Uterus (tissue), 4 donors: Measurements from ENCODE around the gene CECR2. TPM values are rescaled to one million over a fixed set of nuclear protein-coding genes. Genes with fewer than 3 reads are reported as not detected.

Experiments used
- DNase-seq, 2 donors: peaks; one replicate each; pipeline ENCODE4 v3.0.0-alpha.2; 2019 to 2020
- H3K27ac ChIP-seq, 2 donors: fragments of 200-600 bp; sonication (generic); 1 replicate in 1 of 2; 2 replicates in 1 of 2; pipeline ENCODE4 v1.5.1; 2016 to 2018
- H3K27me3 ChIP-seq, 2 donors: fragments of 200-600 bp; sonication (generic); one replicate each; pipeline ENCODE4 v1.5.1; 2018 to 2019; ENCODE audit warnings: control low read depth in 1 of 2
- H3K36me3 ChIP-seq, 2 donors: fragments of 200-600 bp; sonication (generic); one replicate each; pipeline ENCODE4 v1.5.1; 2019; ENCODE audit warnings: control low read depth in 1 of 2
- H3K4me1 ChIP-seq, 2 donors: fragments of 200-600 bp; sonication (generic); one replicate each; pipeline ENCODE4 v1.5.1; 2018 to 2019; ENCODE audit warnings: control low read depth in 1 of 2
- H3K4me3 ChIP-seq, 2 donors: fragments of 200-600 bp; sonication (generic); 1 replicate in 1 of 2; 2 replicates in 1 of 2; pipeline ENCODE4 v1.5.1; 2018 to 2019; ENCODE audit warnings: mild to moderate bottlenecking in 1 of 2
- H3K9me3 ChIP-seq, 2 donors: fragments of 200-600 bp; sonication (generic); one replicate each; pipeline ENCODE4 v1.5.1; 2019; ENCODE audit warnings: control low read depth in 1 of 2
- POLR2A ChIP-seq, 2 donors: fragments of 450-650 bp; IDR thresholded peaks; one replicate each; pipeline ENCODE4 v1.6.1; 2016; ENCODE audit warnings: antibody characterized with exemption in 2 of 2, mild to moderate bottlenecking in 1 of 2, moderate library complexity in 1 of 2
- intact Hi-C: fragments of 100-400 bp; cut with DNase I; formaldehyde crosslinking; loops from one replicate; pipeline ENCODE4 v1.15.1; 2023; ENCODE audit warnings: low total_unique reads
- total RNA-seq, 4 donors: library from RNA; depleted of rRNA in 3 of 4; stranded (reverse); fragments of >200 nt in 3 of 4; gene quantifications; one replicate each; pipeline versions ENCODE4 v1.1.0 to v1.2.4, GENCODE V29; 2014 to 2023
- TF ChIP-seq, protein P1 (sequence below), 4 experiments: fragments of 200-600 bp in 2 of 4; fragments of 450-650 bp in 2 of 4; sonication (generic) in 2 of 4; IDR thresholded peaks; one replicate each; pipeline ENCODE4 v1.5.1; 2016 to 2019; ENCODE audit warnings: antibody characterized with exemption in 4 of 4, mild to moderate bottlenecking in 2 of 4, moderate library complexity in 1 of 4
- donor health status: DM: yes; HTN: yes; CAD: no.

The CECR2 gene
- total RNA-seq, 4 donors from 2014 or later = under 0.01 to 6.3 (median 3.8) TPM

DNA sequence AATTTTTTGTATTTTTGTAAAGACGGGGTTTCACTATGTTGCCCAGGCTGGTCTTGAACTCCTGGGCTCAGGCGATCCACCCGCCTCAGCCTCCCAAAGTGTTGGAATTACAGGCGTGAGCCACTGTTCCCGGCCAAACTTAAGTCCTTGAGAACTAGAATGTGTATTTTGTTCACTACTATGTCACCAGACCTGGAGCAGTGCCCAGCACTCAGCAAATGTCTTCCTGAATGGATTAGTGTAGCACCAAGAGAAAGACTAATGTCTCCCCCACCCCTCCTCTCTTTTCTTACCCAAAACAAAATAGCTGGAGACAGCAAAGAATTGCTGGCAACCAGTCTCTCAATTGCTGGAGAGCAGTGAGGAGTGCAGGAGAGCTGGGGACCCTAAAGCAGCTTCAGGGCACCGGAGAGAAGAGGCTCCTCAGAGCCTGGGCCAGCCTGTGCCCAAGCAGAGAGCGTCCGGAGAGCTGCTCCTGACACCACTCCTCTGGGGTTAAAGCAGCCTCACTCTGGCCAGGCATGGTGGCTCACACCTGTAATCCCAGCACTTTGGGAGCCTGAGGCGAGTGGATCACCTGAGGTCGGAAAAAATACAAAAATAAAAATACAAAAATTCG, 209.0 kb downstream of the CECR2 start:
- H3K4me1 ChIP-seq = no peaks in the 10 kb centered on the region
- intact Hi-C loops = no loop called here
- H3K4me3 ChIP-seq = no peak overlapping the region
- TF ChIP-seq, protein P1, sequence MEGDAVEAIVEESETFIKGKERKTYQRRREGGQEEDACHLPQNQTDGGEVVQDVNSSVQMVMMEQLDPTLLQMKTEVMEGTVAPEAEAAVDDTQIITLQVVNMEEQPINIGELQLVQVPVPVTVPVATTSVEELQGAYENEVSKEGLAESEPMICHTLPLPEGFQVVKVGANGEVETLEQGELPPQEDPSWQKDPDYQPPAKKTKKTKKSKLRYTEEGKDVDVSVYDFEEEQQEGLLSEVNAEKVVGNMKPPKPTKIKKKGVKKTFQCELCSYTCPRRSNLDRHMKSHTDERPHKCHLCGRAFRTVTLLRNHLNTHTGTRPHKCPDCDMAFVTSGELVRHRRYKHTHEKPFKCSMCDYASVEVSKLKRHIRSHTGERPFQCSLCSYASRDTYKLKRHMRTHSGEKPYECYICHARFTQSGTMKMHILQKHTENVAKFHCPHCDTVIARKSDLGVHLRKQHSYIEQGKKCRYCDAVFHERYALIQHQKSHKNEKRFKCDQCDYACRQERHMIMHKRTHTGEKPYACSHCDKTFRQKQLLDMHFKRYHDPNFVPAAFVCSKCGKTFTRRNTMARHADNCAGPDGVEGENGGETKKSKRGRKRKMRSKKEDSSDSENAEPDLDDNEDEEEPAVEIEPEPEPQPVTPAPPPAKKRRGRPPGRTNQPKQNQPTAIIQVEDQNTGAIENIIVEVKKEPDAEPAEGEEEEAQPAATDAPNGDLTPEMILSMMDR (IDR thresholded peaks at IDR 0.05) = no peak
- no peaks in the 10 kb centered on the region for H3K9me3 ChIP-seq
- H3K27ac ChIP-seq = no peak overlapping the region
- DNase-seq = no peak
- no peaks in the 10 kb centered on the region for H3K27me3 ChIP-seq
- no peaks in the 10 kb centered on the region for H3K36me3 ChIP-seq

DNA sequence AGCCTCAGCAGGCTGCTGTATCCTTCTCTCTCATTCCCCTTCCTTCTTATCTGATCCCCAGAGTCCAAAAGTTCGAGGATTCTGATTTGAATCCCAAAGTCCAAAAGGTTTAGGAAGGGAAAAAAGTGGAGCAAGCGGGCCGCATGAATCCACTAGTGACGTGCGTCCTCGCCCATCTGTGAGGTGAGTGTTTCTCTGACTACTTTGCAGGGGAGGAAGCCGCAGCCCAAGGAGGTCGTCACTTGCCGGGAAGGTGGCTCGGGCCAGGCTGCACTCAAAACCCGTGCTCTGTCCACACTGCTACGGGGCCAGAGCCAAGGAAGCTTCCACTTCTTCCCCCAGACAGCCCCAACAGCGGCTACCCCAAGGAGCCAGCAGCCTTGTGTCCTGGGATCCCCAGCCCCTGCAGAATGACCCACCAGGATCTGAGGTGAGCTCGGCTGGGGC, 210.3 kb downstream of the CECR2 start:
- Histone ChIP-seq H3K4me3 (no peak overlapping the region), H3K9me3 (no peaks in the 10 kb centered on the region), H3K27ac (no peak overlapping the region), H3K4me1 (no peaks in the 10 kb centered on the region), H3K27me3 (no peaks in the 10 kb centered on the region), H3K36me3 (no peaks in the 10 kb centered on the region)
- DNase-seq = no peak
- intact Hi-C loops = no loop called here
- TF ChIP-seq, protein P1 (IDR thresholded peaks at IDR 0.05) = no peak
- TF ChIP-seq POLR2A (IDR thresholded peaks at IDR 0.05) = no peak

DNA sequence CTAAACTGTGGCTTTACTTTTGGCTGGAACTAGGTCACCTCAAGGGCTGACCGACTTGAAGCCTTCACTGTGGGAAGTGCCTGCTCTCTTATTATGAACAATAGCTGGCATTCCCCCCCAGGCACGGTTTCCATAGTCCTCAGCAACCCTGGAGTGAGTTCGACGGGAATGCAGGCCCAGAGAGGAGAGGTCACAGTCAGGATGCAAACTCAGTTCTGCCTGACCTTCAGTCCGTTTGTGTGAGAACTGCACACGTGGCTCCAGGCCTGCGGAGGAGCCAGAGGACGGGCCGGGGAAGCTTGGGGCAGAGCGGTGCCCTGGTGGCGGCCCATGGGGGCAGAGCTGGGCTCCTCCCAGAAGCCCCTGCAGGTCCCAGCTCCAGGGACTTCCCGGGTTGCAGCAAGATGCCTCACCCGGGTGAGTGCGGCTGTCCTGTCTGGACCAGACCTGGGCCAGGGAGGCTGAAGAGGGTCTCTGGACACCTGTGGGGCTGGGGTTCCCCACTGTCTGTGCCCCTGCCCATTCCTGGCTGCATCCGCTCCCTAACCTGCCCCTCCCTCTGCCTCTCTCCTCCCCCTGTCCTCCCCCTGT, 211.3 kb downstream of the CECR2 start:
- Histone ChIP-seq H3K4me1 (no peaks in the 10 kb centered on the region), H3K36me3 (no peaks in the 10 kb centered on the region), H3K9me3 (no peaks in the 10 kb centered on the region), H3K4me3 (no peak overlapping the region), H3K27ac (no peak overlapping the region), H3K27me3 (no peaks in the 10 kb centered on the region)
- DNase-seq = no peak
- TF ChIP-seq, protein P1 (IDR thresholded peaks at IDR 0.05) = no peak
- TF ChIP-seq POLR2A (IDR thresholded peaks at IDR 0.05) = no peak
- intact Hi-C loops = no loop called here

DNA sequence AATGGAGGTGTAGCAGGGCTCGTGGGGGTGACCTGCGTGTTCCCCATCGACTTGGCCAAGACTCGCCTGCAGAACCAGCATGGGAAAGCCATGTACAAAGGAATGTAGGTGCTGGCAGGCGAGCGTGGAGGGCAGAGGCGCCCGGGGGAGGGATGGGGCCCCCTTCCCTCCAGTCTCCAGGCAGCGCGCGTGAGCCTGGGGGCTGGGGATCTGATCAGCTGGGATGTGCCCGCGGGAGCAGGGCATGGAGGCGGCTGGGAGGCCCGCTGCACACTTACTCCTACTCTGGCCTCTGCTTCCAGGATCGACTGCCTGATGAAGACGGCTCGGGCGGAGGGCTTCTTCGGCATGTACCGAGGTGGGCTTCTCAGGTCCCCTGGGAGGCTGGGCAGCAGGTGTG, 211.8 kb downstream of the CECR2 start:
- Histone ChIP-seq H3K4me3 (no peak overlapping the region), H3K27ac (no peak overlapping the region), H3K36me3 (no peaks in the 10 kb centered on the region), H3K9me3 (no peaks in the 10 kb centered on the region), H3K27me3 (no peaks in the 10 kb centered on the region), H3K4me1 (no peaks in the 10 kb centered on the region)
- DNase-seq = no peak
- intact Hi-C loops = no loop called here
- TF ChIP-seq, protein P1 (IDR thresholded peaks at IDR 0.05) = no peak
- no peak for TF ChIP-seq POLR2A (IDR thresholded peaks at IDR 0.05)

DNA sequence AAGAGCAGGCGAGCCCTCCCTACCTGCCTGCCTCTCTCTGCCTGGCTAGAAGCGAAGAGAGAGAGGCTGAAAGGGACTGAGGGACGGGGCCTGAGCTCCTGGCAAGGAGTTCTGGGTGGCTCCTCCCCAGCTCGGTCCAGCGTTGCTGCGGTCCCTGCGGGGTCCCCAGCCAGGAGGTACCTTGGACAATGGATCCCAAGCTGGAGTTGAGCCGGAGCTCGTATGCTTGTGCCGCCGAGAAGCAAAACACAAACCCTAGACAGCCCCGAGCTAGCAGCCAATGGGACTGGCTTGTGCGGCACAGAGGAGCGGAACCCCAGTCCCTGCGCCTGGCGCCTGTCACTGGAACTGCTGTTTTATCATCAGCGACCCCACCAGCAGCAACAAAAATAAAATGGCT, 212.4 kb downstream of the CECR2 start:
- TF ChIP-seq, protein P1 (IDR thresholded peaks at IDR 0.05) = no peak
- no peak for TF ChIP-seq POLR2A (IDR thresholded peaks at IDR 0.05)
- Histone ChIP-seq H3K9me3 (no peaks in the 10 kb centered on the region), H3K4me3 (no peak overlapping the region), H3K4me1 (no peaks in the 10 kb centered on the region), H3K27ac (no peak overlapping the region), H3K27me3 (no peaks in the 10 kb centered on the region), H3K36me3 (no peaks in the 10 kb centered on the region)
- DNase-seq = no peak
- intact Hi-C loops = no loop called here
